ENCODE data around the gene PAEP.
"Not testable (repeated sequence)": the region's sequence is repeated elsewhere in the genome, so short reads cannot be mapped to it uniquely, and the experiment has no call there.

The PAEP gene

DNA sequence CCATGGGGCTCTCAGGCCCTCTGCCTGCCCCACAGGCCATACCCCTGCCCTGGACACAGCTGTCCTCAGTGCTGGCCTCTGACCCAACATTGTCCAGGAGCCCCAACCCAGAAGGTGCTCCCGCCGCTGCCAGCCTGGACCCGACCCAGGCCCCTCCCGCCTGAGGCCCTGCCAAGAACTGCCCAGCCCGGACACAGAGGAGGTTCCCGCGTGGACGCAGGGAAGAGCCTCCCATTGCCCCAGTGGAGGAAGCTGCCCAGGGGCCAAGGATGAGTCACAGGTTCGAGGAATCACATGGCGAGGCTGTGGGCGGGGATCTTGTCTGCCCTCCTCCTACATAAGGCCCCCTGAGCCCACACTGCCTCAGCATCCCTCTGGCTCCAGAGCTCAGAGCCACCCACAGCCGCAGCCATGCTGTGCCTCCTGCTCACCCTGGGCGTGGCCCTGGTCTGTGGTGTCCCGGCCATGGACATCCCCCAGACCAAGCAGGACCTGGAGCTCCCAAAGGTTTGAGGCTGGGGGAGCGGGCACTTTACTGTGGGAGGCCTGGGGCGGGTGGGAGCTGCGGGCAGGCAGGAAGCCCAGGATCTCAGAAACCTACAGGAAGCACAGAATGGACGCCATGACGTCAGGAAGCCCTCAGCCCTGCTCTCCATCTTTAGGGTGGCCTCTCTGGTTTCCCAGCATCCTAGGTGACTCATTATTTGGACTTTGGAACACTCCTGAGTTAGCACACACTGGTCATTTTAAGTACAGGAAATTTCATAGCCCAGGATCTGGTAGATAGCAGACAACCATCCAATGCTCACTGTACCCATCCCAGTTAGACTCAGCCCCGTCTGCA is at the start of gene PAEP:
Gene PAEP, plus strand, starts transcription at position 366 of the 844 bp plus-strand sequence.
- DNase-seq, result no peak

DNA sequence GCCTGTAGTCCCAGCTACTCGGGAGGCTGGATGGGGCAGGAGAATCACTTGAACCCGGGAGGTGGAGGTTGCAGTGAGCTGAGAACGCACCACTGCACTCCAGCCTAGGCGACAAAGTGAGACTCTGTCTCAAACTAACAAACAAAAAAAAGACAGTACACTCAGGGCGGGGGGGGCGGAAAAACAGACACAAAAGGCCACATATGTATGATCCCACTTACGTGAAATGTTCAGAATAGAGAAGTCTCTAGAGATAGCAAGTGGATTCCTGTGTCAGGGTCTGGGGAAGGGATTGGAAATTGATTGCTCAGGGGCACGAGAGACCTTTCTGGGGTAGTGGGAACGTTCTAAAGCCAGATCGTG is 49.3 kb upstream of the PAEP start:
- DNase-seq, result no peak

DNA sequence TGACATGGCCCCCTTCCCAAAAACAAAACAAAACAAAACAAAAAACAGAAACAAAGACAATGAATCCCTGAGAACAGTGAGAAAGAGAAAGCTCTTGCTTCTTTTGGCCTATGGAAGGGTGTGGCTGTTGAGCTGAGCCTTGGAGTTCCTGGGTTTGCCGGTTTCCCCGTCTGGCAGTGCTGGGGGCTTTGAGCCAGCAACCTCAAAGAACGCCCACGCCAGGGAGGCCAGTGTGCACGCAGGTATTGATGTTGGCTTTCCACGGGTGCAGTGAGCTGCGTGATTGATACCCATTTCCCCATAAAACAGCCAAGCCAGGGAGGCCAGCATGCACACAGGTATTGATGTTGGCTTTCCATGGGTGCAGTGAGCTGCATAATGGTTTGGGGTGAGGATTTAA is 48.7 kb upstream of the PAEP start:
- DNase-seq, result no peak

DNA sequence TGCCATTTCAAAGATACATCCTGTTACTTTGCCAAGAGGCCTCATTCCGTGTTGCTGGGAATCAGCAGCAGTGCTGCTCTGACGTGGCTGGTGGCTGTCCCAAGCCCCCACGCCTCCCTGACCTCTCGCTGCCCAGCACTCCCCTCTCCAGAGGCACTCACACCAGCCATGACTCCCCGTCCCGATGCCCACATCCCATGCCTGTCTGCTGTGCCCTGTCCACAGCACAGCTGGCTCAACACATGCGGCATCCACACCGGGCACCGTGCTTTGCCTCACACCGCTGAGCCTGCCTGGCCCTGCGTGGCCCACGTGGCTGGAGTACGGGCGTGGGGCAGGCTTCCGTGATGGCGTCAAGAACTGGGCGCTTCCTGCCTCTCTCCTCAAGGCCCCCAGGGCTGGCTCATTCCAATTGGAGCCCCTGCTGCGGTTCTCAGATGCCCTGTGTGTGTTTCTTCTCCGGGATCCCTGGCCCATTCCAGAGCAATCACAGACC is 48.2 kb upstream of the PAEP start:
- no peak for DNase-seq

DNA sequence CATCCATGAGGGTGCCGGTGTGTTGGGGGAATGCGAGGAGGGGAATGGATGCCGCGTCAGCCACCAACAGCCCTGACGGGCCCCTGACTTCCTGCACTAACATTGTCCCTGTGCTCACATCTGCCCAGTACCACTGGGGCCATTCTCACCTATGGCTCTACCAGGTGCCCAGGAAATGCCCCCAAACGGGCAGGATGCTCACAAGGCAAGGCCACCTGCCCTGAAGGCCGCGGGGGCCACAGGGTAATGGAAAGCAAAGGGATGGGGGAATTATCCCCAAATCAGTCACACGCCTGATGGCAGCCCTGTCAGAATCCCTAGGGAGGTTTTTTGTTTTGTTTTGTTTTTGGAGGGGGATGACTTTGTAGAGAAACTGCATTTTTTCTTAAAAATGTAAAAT is 47.6 kb upstream of the PAEP start:
- not testable (repeated sequence) for DNase-seq

DNA sequence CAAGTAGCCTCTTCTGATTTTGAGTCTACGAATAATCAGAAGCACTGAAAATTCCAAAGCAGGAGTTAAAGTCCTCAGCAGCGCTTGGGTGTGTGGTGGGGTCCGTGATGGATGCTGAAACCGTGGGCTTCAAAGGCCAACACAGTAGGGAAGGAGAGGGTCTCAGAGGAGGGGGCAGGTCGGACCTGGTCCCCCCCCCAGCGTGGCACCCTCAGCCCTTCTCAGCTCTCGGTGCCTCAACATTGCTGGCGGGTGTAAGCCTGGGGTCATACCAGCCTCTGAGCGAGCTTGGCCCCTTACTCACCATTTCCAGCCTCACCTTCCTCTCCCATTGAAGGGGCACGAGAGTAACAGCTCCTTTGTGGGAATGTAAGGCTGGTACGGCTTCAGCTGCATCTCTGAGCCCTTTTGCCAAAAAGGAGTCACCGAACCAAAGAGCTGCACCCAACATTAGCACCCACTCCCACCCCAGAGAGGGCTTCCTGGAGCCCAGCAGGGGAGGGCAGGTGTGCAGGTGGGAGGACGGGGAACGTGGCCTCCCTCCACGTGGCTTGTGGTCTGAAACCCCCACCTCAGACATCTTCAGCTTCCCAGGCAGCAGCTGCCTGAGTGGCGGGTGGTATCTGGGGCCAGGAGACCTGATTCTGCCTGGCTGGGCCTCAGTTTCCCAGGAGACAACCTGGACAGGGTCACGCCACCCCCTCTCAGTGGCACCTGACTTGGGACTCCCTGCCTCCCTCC is 47.0 kb upstream of the PAEP start:
- no peak for DNase-seq

DNA sequence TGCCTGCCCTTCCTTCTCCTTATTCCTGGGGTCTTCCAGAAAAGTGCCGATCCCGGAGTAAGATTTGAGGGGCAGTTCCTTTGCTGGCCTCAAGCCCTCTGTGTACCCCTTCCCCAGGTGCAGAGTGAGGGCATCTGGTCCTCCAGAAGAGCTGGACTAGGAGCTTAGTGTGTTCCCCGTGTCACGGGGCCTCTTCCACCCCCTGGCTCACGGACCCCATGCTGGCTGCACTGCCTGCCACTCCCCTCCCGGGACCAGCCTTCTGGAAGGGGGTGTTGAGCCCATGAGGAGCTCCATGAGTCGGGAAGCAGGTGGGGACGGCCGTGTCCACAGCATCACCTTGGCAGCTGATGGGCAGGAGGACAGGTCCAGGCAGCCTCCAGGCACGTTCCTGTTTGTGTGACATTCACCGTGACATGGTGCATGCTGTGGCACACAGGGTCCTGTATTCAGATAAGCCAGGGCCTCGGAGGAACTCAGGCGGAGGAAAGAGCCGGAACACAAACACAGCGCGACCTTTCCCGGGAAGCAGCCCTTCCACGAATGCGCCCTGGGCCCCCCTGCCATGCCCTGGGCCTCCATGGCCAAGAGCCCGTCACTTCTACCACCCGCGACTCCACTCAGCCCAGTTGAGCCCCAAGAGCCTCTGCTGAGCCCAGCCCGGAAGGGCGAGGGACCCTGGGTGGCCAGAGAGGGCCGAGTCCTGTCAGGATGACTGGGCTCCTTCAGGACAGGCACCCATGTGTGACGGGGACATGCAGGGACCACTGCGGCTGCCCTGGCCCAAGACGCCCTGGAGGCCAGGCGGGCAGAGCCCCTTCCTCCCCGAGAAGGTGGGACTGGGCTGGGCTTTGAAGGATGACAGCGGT is 46.2 kb upstream of the PAEP start:
- no peak for DNase-seq

DNA sequence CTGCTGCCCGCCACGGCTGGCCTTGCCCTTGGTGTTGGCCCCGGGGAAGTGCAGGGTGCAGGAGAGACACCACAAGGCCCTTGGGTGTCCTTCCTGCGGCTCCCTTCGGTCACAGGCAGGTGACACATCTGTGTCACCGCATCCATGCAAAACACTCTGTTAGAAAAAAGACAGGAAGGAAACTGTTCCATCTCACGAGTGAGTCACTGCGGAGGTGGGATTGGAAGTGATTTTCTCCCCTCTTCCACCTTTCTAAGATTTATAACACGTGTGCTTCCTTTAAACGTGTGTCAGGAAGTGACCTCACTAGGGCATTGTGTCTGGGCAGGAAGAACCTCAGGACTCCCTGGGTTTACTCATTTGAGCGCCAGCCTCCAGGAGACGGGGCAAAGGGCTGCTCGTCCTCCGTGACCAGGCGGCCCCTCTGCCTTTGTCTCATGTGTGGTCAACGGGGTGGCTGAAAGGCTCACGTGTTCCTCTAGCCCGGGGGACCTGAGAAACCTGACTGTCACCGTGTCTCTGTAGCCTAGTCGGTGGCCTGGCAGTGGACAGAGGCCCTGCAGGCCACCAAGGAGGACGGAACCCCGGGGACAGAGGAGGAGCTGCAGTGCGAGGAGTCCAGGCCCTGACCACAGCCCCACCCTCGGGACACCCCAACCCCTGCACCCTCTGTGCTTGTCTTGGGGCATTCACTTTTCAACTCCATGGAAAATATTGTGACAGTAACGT is 45.3 kb upstream of the PAEP start:
- no peak for DNase-seq

DNA sequence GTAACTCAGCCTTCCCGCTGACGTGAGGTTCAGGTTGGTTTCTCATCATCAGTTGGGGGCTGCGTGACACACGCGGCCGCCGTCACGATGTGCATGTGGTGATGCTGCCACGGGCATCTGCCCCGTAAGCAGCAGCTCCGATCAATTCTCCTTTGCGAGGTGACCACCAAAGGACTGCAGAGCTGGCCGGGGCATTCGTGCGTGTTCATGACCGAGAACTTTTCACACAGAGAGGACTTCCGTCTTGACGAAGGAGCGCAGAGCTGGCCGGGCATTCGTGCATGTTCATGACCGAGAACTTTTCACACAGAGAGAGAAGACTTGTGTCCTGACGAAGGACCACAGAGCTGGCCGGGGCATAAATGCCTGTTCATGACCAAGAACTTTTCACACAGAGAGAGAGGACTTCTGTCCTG is 44.1 kb upstream of the PAEP start:
- no peak for DNase-seq

DNA sequence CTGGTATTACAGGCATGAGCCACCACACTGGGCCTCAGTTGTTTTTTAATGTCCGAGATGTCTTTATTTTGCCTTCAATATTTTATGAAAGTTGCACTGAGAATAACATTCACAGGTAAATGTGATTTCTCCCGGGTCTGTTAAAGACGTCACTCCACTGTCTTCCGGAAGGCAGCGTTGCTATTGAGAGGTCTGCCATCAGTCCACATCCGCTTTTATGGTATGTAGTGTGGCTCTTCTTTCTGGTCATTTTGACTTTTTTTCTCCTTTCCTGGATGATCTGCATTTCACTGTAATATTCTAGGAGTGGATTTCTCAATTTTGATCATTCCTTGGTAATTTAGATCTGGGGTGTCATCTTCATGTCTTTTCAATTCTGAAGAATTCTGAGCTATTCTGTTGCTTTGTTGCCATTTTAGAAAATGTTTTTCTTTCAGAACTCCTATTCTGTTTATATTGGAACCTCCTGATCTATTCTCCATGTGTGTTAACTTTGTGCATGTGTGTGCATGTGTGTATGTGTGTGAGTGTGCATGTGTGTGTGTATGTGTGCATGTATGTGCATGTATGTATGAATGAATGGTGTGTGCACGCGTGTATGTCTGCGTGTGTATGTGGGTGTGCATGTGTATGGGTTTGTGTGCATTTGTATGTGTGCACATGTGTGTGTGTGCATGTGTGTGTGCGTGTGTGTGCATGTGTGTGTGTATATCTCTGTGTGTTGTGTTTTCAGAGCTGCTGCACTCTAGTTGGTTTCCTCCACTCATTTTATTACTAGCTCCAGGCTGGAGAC is 42.2 kb upstream of the PAEP start:
- DNase-seq, result no peak

DNA sequence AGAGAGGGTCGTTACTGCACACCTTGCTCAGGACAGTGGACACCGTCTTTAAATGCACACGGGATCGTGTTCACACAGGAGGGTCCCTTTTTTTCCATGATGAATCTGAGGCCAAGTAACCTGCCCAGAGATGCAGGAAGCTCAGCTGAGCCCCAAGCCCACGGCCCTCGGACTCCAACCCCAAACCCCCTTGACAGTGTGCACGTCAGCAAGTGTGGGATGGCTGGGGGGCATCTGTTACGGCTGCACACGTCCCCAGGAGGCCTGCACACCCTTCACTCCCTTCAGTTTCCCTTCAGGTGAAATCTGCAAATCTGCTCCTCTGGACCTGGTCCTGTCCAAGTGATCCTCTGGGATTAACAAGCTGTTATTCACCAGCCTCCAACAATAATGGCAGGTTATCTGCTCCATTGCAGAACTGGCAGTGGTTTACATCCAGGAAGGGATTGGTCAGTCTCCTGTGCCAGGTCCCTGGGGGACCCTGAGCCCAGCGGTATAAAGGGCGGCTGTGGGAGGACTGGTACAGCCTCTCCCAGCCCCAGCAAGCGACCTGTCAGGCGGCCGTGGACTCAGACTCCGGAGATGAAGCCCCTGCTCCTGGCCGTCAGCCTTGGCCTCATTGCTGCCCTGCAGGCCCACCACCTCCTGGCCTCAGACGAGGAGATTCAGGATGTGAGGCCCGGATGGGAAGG is 40.5 kb upstream of the PAEP start, which contains the start of gene LCN1:
Gene LCN1, plus strand, starts transcription at position 525 of the 692 bp plus-strand sequence. Its CDS starts 58 bp downstream, at position 583.
- no peak for DNase-seq

DNA sequence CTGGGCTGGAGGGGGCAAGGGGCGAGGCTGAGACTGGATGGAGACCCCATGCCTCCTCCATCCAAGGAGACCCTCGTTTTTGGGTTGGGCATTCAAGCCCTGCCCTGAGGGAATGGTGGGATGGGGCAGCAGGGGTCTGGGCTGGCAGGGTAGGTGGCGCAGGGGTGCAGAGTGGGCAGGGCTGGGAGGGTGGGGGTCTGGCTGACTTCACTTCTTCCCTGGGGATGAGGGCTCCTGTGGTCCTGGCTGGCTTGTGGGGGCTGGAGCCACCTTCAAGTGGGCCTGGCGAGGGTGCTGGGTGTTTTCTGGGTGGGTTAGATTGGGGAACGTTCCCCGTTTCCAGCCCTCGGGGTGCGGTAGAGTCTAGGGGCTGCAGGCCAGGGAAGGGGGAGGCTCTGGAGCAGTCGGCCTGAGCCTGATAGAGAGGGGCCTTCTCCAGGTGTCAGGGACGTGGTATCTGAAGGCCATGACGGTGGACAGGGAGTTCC is 39.9 kb upstream of the PAEP start:
- no peak for DNase-seq

DNA sequence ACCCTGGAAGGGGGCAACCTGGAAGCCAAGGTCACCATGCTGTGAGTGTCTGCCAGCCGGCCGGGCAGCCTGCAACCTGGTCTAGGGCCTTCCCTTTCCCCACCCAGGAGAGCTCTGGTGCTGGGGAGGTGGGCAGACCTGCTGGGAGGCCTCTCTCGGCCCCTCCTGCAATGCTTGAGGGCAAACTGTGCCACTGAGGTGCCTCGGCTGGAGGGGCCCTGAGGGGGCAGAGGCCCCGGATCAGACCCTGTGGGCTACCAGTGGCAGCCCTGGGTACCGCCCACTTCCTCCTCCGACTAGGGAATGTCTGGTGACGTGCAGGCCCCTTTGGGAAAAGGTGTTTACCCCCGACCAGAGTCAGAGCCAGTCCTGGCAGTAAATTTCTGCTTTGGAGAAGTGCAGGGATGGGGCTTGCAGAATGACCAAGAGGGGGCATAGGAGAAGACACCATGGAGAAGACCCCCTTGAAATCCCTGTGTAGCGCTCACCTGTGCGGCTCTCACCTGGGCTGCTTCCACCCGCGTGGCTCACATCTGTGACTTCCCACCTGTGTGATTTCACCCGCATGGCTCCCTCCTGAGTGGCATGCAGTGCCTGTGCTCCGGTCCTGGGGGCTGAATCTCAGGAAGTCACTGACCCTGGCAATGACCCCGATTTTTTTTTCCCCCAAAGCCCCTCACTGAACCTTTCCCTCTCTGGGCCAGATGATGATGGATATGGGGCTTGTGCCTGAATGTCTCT is 39.2 kb upstream of the PAEP start:
- DNase-seq, result no peak

DNA sequence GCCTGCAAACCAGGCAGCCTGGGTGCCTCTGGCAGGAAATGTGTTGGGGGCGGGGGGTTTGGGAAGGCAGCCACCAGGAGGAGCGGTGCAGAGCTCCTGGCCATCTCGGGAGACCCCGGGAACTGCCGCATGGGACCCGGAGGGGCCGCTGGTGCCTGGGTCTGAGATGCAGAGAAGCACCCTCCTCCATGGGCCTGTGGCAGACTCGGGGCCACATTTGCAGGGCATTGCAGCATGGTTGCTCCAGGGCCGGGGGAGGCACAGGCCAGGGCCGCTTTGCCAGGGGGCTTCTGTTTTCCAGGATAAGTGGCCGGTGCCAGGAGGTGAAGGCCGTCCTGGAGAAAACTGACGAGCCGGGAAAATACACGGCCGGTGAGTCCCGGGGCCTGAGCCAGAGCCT is 38.6 kb upstream of the PAEP start:
- DNase-seq, result no peak

DNA sequence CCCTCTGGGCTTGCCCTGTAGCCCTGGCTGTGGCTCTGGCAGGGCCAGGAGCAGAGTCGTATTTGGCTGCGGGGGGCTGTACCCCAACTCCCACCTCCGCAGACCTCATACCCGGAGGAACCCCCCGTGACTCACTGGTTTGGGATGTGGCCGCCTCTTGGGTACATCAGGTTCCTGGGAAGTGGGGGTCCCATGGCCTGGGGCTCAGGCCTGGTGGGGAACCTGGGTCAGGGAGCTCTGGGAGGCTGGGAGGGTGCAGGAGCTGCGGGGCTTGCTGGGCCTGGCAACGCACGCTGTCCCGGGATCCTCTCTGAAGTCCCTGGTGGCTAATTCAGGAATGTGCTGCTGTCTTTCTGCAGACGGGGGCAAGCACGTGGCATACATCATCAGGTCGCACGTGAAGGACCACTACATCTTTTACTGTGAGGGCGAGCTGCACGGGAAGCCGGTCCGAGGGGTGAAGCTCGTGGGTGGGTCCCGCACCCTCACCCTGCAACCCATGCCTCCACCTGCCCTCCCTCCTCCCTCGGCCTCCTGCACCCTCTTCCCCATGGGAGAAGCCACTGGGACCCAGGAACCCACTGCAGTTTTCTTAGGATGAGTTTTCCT is 37.9 kb upstream of the PAEP start:
- no peak for DNase-seq

DNA sequence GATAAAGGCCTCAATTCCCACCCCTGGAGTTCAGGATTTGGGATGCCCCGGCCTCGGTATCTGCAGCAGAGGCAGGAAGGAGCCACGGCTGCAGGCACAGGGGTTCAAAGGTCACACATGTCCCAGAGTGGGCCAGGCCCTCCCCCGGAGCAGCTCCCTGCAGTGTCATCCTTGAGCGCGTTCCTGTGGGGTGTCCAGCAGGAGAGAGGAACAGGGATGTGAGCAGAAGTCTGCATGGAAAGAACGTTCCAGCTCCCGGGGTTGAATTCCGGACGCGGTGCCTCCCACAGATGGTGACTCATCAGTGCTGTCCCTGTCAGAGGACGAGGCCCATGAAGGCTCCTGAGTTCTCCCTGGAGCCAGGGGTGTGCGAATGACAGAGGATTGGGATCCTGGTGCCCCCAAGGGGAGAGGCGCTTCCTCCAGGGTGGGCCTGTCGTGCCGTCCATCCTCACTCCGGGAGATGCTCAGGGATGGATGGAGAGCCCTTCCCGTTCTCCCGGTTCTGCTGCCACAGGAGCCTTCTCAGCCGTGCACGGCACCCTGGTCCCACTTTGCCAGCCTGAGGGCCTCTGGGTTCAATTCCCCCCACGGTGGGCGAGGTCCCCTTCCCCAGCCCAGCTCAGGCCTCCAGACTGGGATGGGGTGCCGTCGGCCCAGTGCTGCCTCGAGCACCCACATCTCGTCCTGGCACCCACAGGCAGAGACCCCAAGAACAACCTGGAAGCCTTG is 37.3 kb upstream of the PAEP start:
- no peak for DNase-seq

DNA sequence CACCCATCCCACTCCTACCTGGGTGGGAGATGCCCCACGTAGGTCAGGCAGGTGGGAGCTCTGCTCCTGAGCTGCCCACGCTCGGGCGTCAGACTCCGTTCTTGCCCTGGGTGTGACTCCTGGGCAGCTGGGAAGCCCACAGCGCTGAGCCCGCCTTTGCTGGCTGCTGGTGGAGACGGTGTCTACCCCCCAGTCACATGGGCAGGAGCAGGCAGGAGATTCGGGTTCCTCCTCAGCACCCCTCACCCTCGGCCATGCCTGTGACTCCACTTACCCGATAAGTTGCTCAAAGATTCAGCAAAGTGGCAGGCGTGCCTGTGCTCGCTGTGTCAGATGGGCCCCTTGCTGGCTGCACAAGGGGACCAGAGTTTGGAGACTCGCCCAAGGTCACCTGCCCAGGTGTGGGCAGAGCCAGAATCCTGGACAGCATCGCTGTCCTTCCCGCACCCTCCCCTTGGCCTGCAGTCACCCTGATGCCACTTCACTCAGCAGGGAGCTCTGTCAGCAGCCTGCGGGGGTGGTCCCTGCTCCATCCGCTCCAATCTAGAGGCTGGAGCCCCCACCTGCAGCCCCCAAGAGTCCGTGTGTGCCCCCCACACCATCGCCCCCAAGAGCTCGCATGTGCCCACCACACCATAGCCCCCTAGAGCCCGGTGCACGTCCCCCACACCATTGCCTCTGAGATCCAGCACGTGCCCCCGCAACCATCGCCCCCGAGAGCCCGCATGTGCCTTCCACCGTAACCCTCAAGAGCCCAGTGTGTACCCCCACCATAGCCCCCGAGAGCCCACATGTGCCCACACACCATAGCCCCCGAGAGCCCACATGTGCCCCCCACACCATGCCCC is 36.1 kb upstream of the PAEP start:
- no peak for DNase-seq
